ENCODE measurements around the gene UNC45A. TPM values are rescaled to one million over a fixed set of nuclear protein-coding genes. Genes with fewer than 3 reads are reported as not detected.
"Not testable (repeated sequence)": the region's sequence is repeated elsewhere in the genome, so short reads cannot be mapped to it uniquely, and the experiment has no call there.

The UNC45A gene
- polyA plus RNA-seq, 1 donor: 23.2 TPM

DNA sequence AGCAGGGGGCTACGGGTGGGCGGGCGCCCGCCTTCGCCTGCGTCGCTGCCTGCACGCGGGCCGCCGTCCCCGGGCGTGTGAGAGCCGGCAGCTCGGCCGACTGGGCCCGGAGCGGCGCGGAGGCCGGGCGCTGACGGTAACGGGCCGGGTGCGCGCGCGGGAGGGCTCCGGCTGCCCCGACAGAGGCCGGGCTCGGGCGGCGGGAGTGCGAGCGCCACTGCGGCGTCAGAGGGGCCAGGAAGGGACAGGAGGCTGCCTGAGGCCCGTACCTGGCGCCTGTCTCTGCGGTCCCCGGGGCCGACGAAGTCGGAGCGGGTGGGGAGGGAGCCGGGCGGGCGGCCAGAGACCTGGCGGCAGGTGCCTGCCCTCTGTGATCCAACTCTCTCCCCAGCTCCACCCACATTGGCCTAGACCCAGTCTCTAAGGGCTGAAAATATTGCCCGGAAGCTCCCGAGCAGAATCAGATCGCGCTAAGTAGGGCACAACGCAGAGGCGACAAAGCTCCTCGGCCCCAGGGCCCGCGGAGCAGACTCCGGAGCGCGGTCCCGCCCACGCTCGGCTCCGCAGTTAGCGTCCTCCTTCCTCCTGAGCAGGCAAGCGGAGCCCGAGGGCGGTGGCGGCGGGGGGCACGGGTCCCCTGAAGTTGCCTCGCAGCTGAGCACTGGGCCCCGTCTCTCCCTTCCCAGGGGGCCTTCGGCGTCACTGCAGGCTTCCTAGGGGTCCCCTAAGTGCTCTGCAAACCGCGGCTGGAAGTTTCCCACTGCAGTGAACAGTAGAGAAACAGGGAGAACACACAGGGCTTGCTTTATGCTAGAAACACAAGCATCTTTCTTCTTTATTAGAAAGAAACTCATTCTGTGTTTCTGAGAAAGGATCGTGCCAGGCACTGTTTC lies 32.0 kb upstream of the UNC45A start, which contains the start of gene MAN2A2:
Gene MAN2A2 (plus strand): TSS at position 463 of the 893 bp plus-strand sequence. CDS start 906 bp downstream, outside the sequence.
- DNase-seq (ENCODE audit: low read depth): no peak

DNA sequence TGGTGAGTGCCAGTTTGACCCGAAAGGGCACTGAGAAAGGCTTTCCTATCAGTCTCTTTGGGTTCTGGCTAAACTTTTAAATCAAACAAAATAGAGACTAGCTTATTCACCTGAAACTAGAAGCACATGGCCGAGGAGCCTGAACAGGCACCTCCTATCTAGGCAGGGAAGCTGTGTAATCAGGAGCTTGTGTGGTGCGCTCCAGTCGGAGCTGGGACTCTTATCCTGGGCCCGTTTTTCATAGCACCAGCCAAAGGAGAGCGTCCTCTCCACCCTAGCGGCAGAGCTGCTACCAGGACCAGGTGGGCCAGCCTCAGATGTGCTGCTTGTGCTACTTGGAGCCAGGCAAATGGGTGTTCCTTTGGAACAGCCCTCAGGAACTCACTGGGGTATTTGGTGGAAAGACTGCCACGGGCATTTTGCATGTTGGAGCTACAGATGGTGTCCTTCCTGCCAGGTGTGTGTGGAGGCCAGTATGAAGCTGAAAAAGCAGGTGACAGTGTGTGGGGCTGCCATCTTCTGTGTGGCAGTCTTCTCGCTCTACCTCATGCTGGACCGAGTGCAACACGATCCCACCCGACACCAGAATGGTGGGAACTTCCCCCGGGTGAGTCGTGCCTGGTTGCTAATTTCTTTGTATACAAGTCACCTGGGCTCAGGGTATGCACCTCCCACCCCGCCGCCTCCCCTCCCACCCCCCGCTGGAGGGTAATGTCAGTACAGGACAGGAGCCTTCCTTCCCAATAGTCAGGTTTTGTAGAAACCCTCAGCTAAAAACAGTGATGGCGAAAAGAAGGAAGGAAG lies 31.1 kb upstream of the UNC45A start:
- no peak for DNase-seq (ENCODE audit: low read depth)

DNA sequence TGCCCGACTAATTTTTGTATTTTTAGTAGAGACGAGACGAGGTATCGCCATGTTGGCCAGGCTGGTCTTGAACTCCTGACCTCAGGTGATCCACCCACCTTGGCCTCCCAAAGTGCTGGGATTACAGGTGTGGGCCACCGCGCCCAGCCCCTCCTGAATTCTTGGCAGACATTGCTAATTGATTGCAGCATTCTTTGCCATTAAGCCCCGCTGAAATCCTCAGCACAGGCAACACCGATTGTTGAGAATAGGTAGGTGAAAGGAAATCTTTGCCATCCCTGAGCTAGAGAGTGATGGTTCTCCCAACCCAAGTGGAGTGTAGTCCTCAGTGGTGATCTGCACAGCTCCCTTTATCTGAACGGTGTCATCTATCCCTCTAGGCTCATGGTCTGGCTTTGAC lies 30.3 kb upstream of the UNC45A start:
- DNase-seq (ENCODE audit: low read depth): no peak

DNA sequence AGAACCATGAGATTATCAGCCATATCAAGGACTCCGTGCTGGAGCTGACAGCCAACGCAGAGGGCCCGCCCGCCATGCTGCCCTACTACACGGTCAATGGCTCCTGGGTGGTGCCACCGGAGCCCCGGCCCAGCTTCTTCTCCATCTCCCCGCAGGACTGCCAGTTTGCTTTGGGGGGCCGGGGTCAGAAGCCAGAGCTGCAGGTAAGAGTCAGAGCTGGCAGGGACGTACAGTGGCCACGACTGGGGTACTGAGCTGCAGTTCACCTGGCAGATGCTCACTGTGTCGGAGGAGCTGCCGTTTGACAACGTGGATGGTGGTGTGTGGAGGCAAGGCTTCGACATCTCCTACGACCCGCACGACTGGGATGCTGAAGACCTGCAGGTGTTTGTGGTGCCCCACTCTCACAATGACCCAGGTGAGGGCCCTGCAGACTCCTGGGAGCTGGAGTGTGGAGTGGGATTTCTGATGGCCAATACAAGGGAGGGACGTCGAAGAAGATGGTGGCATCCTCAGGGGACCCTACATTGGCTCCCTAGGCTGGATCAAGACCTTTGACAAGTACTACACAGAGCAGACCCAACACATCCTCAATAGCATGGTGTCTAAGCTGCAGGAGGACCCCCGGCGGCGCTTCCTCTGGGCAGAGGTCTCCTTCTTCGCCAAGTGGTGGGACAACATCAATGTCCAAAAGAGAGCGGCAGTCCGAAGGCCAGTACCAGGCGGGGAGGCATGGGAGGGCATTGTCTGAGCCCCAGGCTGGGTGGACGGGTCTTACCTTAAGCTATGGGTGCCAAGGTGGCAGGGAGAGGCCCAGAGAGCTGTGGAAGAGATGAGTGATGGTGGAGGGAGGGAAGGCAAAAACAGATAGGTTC lies 29.5 kb upstream of the UNC45A start:
- DNase-seq (ENCODE audit: low read depth): no peak

DNA sequence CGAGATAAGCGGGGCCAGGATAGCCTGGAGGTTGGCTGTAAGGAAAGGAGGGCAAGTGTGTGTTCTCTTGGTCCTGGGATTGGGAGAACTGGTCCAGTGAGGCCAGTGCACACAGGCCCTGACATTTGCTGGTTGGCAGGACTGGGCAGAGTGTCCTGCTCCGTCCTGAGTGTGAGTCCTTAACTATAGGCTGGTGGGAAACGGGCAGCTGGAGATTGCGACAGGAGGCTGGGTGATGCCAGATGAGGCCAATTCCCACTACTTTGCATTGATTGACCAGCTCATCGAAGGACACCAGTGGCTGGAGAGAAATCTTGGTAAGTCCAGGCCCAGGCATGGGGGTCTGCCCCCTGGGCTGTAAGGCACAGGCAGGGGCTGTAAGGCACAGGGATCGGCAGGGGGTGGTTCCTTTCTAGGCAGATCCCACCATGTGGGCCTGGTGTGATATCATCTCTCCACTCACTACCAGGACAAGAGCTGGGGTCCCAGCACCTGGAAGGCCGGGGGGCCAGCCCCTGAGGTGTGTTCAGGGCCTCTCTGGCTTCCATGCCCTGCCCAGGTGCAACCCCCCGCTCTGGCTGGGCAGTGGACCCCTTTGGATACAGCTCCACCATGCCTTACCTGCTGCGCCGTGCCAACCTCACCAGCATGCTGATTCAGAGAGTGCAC lies 28.8 kb upstream of the UNC45A start:
- no peak for DNase-seq (ENCODE audit: low read depth)

DNA sequence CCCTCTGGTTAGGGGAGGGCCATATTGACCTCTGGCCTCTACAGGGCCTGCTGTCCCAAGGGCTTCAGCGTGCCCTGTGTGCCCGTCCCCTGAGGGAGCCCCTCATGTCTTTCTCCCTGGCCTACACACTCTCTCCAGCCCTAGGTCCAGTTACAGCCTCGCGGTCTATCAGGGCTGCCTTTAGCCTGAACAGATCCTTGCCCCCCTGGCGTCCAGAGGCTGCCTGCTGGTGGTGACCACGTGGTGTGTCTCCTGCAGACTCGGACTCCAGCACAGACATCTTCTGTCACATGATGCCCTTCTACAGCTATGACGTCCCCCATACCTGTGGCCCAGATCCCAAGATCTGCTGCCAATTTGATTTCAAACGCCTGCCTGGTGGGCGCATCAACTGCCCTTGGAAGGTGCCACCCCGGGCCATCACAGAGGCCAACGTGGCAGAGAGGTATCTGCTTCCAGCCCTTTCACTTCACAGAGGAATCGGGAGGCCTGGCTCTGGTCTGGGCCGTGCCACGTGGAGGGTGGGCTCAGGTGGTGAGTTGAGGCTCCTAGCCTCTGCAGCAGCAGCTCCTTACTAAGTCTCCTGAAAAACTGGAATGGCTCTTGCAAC lies 27.9 kb upstream of the UNC45A start:
- DNase-seq (ENCODE audit: low read depth): no peak

DNA sequence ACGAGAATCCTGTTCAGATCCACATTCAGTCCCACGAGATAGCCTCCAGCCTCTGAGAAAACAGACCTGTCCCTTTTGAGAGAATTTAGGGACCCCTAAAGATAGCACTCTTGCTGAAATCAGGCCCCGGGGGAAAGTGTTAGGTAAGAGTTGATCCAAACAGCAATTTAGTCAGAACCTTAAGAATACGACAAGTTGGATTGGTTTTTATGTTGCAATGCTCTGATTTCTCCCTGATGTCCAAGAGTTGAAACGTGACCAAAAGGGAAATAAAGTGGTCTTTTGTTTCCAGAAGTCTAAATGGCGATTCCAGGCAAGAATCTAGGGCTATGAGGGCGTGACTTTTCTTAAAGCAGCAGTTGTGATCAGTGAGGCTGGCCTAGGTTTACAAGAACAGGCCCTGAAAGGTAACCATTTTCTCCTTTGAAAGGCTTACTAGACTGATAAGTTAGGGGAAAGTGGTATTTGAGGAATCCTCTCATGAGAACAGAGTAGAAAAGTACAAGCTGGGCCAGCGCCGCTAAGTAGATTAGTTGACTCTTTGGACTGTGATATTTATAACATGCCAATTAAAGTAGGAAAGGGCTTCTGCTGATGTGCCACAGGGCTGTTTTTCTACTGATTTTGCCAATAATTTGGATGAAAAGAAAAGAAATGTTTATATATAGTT lies 27.1 kb upstream of the UNC45A start:
- DNase-seq (ENCODE audit: low read depth): no peak

DNA sequence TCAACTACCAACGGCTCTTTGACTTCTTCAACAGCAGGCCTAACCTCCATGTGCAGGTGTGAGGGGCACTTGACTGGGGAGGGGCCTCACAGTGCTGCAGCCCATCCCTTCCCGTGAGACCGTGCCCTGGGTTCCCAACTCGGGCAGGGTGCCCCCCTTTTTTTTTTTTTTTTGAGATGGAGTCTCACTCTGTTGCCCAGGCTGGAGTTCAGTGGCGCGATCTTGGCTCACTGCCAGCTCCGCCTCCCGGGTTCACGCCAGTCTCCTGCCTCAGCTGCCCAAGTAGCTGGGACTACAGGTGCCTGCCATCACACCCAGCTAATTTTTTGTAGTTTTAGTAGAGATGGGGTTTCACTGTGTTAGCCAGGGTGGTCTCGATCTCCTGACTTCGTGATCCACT lies 25.6 kb upstream of the UNC45A start:
- DNase-seq (ENCODE audit: low read depth): not testable (repeated sequence)

DNA sequence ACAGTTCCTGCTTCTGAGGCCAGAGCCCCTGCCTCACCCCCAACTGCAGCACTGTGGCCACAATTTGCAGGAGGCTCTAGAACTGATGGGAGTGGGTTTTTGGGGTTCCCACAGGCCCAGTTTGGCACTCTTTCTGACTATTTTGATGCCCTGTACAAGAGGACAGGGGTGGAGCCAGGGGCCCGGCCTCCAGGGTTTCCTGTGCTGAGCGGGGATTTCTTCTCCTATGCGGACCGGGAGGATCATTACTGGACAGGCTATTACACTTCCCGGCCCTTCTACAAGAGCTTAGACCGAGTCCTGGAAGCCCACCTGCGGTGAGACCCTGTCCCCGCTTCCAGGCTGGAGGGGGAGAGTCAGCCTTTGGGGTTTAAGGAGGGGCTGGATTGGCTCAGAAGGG lies 25.1 kb upstream of the UNC45A start:
- DNase-seq (ENCODE audit: low read depth): no peak

DNA sequence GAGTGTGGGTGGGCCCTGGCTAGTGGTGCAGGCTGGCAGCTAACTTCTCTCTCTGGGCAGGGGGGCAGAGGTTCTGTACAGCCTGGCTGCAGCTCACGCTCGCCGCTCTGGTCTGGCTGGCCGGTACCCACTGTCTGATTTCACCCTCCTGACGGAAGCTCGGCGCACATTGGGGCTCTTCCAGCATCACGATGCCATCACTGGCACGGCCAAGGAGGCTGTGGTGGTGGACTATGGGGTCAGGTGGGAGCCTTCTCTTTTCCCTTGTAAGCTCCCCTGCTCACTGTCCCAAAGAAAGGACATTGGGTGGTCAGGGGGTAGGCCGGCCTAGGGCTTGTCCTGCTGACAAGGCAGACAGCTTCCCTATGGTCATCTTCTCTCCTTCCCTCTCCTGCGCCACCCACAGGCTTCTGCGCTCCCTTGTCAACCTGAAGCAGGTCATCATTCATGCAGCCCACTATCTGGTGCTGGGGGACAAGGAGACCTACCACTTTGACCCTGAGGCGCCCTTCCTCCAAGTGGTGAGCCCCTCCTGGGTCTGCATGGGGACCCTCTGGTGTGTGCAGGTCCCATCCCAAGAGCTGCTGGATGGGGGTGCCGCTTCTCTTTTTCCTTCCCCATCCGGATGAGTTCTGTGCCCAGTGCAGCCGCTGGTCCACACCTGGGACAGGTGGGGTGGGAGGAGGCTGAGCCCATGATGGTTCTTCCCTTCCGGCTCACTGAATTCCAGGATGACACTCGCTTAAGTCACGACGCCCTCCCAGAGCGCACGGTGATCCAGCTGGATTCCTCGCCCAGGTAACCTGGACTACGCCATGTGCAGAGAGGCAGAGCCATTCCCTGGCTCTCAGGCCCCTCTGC lies 24.4 kb upstream of the UNC45A start:
- no peak for DNase-seq (ENCODE audit: low read depth)

DNA sequence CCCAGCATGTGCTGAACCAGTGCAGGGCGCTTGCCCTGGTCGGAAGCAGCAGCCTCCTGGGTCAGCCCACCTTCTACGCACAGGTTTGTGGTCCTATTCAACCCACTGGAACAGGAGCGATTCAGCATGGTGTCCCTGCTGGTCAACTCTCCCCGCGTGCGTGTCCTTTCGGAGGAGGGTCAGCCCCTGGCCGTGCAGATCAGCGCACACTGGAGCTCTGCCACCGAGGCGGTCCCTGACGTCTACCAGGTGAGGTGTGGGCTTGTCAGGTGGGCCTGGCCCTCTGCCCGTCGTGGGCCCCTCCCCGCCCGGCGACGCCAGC lies 23.8 kb upstream of the UNC45A start:
- DNase-seq (ENCODE audit: low read depth): no peak

DNA sequence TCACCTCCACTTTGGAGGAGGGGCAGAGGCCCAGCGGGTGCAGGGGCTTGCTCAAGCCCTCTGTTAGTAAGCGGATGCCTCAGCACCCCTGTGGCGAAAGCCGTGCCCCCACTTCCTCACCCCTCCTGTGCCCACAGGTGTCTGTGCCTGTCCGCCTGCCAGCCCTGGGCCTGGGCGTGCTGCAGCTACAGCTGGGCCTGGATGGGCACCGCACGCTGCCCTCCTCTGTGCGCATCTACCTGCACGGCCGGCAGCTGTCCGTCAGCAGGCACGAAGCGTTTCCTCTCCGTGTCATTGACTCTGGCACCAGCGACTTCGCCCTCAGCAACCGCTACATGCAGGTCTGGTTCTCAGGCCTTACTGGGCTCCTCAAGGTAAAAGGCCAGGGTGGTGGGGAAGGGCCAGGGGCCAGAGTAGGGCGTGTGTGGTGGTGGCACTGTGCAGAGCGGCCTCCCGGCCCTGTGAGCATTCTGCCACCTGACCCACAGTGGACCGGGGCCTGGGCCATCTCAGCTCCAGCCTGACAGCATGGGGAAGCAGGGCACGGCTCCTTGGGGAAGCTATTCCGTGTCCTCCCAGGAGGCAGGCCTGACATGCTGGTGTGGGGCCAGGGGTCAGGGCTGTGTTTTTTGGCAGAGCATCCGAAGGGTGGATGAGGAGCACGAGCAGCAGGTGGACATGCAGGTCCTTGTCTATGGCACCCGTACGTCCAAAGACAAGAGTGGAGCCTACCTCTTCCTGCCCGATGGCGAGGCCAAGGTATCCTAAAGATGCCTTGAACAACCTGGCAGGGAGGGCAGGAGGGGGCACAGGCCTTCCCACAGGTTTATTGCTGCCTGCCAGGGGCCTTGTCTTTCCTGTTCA lies 22.9 kb upstream of the UNC45A start:
- DNase-seq (ENCODE audit: low read depth): no peak

DNA sequence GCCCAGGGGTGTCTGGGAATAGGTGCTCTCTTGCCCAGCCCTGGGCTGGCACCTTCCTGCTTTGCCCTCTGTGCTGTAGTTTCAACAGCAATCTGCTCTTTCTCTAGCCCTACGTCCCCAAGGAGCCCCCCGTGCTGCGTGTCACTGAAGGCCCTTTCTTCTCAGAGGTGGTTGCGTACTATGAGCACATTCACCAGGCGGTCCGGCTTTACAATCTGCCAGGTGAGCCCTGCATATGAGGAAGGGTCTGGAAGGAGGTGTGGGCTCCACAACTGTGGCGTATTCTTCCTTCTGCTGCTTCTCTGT lies 22.4 kb upstream of the UNC45A start:
- DNase-seq (ENCODE audit: low read depth): no peak

DNA sequence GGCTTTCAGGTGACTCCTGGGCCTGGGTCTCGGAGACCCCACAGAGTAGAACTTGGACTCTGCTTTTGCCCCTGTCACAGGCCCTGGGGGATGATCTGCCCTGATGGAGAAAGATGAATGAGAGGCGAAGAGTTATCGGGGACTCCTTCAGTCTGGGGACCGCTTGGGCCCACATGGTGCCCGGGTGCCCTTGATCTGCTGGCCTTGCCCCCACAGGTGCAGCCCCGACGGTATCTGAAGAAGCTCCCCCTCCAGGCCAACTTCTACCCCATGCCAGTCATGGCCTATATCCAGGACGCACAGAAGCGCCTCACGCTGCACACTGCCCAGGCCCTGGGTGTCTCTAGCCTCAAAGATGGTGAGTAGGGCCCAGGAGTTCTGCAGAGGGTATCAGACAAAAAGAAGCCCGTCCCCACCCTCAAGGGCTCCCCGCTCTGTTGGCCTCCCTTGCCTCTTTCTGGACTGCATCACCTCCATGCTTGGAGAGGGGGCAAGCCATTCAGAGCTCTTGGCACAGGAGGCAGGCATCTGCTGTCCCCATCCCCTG lies 21.6 kb upstream of the UNC45A start:
- no peak for DNase-seq (ENCODE audit: low read depth)

DNA sequence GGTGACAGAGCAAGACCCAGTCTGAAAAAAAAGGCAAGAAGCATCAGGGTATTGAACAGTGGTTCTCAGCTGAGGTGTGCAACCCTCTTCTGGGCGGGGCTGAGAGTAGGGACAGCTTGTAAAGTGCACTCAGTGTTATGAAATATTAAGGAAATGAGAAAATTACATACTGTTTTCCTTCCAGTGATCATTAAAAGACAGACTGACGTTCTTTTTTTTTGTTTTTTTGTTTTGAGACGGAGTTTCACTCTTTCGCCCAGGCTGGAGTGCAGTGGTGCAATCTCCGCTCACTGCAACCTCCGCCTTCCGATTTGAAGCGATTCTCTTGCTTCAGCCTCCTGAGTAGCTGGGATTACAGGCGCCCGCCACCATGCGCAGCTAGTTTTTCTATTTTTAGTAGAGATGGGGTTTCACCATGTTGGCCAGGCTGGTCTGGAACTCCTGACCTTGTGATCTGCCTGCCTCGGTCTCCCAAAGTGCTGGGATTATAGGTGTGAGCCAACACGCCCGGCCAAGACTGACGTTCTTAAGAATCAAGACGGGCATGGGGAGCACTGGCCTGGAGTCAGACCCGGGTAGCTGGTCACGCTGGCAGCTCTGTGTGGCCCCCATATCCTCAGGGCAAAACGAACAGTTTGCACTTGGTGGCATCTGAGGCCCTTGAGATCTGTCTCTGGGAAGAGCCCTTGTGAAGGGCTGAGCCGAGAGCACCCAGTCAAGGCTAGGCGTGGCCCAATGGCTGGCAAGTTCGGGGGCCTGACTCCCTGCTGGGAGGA lies 20.6 kb upstream of the UNC45A start:
- DNase-seq (ENCODE audit: low read depth): no peak

DNA sequence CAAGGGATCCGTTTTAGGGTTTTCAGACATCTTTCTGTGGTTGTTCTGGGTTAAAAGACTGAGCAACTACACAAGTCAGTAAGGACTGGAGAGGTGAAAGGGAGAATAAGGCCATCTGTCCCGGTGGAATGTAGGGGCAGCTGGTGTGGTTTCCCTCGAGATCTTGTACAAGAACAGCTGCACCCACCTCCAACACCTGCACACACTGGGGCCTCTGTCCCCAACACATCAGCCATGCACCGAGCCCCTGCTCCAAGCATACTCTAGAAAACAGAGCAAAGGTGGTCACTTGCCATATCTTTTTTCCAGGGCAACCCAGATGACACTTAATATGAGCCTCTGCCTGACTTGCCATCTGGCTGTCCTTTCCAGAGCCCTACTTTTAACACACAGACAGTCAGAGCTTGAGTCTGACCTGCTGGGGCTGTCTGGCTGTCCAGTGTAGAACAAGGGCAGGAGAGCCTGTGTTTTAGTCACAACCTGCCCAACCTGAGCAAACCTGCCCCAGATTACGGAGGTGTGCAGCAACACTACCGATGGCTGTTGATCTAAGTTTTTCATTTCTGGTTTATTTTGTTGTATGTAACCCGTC lies 19.8 kb upstream of the UNC45A start:
- DNase-seq (ENCODE audit: low read depth): no peak

DNA sequence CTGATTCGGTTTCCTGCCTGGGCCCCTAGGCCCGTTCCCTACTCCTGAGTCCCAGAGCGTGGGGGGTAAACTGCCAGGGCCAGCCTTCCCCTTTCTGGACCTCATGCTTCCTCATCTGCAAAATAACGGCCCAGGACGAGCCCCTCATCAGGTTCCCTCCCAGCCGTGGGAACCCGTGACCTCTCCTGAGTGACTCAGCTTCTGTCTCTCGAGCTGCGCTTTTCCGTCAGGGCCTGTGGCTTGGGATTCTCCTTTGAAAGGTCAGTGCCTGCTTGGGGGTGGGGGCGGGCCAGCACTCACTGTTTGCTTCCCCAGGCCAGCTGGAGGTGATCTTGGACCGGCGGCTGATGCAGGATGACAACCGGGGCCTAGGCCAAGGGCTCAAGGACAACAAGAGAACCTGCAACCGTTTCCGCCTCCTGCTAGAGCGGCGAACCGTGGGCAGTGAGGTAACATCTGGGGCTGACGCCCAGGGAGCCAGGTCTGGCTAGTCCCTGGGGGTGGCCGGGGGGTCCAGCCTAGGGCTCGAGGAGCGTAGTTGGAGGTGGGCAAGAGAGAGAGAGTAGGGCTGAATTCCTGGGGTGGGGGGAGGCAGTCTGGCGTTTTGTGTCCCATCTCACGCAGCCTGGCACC lies 19.2 kb upstream of the UNC45A start:
- no peak for DNase-seq (ENCODE audit: low read depth)

Data from forelimb muscle (tissue), 1 donor.